PC-3 (cell line): Measurements from ENCODE around the gene DNM2. TPM values are rescaled to one million over a fixed set of nuclear protein-coding genes. Genes with fewer than 3 reads are reported as not detected.

ENCODE experiments used
- ATAC-seq: fragments of 200-7000 bp; cut with Tn5 transposase; 2 replicates; pipeline ENCODE4 v1.9.1; 2020; ENCODE audit warnings: mild to moderate bottlenecking, moderate library complexity
- BruUV-seq: library from RNA; stranded (reverse); fragments of 400-500 nt; replicated peaks from 2 replicates; lab custom pipeline; 2021; lab: Mats Ljungman, UMichigan
- CTCF ChIA-PET: fragments of 300-600 bp; sonication (Branson Sonifier 250); formaldehyde crosslinking; loops from one replicate; lab custom pipeline; 2022; ENCODE audit warnings: antibody characterized with exemption; lab: Charles Lee
- POLR2A ChIA-PET: fragments of 300-600 bp; sonication (Branson Sonifier 250); formaldehyde crosslinking; loops from one replicate; lab custom pipeline; 2022; ENCODE audit warnings: antibody characterized with exemption; ENCODE audit not compliant: unreplicated experiment; lab: Charles Lee
- DNase-seq: peaks from one replicate; pipeline ENCODE4 v3.0.0-alpha.2; 2015
- H2AFZ ChIP-seq: fragments of 300-600 bp; sonication (generic); 2 replicates; pipeline ENCODE4 v1.6.0; 2016; ENCODE audit warnings: antibody characterized with exemption, low read length
- H3F3A ChIP-seq: fragments of 300-600 bp; sonication (generic); one replicate; pipeline ENCODE4 v1.6.0; 2017; ENCODE audit warnings: antibody characterized with exemption, low read length, control low read depth, mild to moderate bottlenecking; ENCODE audit not compliant: unreplicated experiment
- H3K27ac ChIP-seq: fragments of 300-600 bp; sonication (generic); 2 replicates; pipeline ENCODE4 v1.5.1; 2016; ENCODE audit warnings: mild to moderate bottlenecking, low read length
- H3K27me3 ChIP-seq: fragments of 300-600 bp; sonication (generic); 2 replicates; pipeline ENCODE4 v1.6.1; 2016; ENCODE audit warnings: low read length, mixed read lengths
- H3K36me3 ChIP-seq: fragments of 300-600 bp; sonication (generic); 2 replicates; pipeline ENCODE4 v1.6.1; 2016; ENCODE audit warnings: low read depth, mixed run types, low read length, mixed read lengths
- H3K4me1 ChIP-seq: fragments of 300-600 bp; sonication (generic); 2 replicates; pipeline ENCODE4 v1.5.1; 2016; ENCODE audit warnings: low read length; ENCODE audit not compliant: insufficient read depth
- H3K4me2 ChIP-seq: fragments of 300-600 bp; sonication (generic); 2 replicates; pipeline ENCODE4 v1.6.0; 2016; ENCODE audit warnings: low read length
- H3K4me3 ChIP-seq: fragments of 300-600 bp; sonication (generic); 2 replicates; pipeline ENCODE4 v1.5.1; 2016; ENCODE audit warnings: mild to moderate bottlenecking, low read length, mixed read lengths
- H3K79me2 ChIP-seq: fragments of 300-600 bp; sonication (generic); 2 replicates; pipeline ENCODE4 v1.6.1; 2017; ENCODE audit warnings: low read length, mixed read lengths
- H3K9ac ChIP-seq: fragments of 300-600 bp; sonication (generic); 2 replicates; pipeline ENCODE4 v1.6.0; 2016; ENCODE audit warnings: mild to moderate bottlenecking, low read length
- H3K9me2 ChIP-seq: fragments of 300-600 bp; sonication (generic); replicated peaks from 2 replicates; pipeline ENCODE4 v1.6.1; 2016; ENCODE audit warnings: mixed run types, low read length, mixed read lengths
- H3K9me3 ChIP-seq: fragments of 300-600 bp; sonication (generic); 2 replicates; pipeline ENCODE4 v1.6.1; 2016; ENCODE audit warnings: low read length, mixed read lengths
- H4K20me1 ChIP-seq: fragments of 300-600 bp; sonication (generic); 2 replicates; pipeline ENCODE4 v1.6.1; 2016; ENCODE audit warnings: low read length, mixed read lengths
- CTCF ChIP-seq: fragments of 300-600 bp; sonication (generic); conservative IDR thresholded peaks from 2 replicates; pipeline ENCODE4 v1.5.1; 2017; ENCODE audit warnings: antibody characterized with exemption, low read depth, mild to moderate bottlenecking, low read length
- EZH2 ChIP-seq: fragments of 300-600 bp; sonication (generic); IDR thresholded peaks from one replicate; pipeline ENCODE4 v1.6.1; 2017; ENCODE audit warnings: antibody characterized with exemption, mild to moderate bottlenecking, low read length; ENCODE audit not compliant: unreplicated experiment
- EZH2phosphoT487 ChIP-seq: fragments of 300-600 bp; sonication (generic); IDR thresholded peaks from 2 replicates; pipeline ENCODE4 v1.6.1; 2018; ENCODE audit warnings: mild to moderate bottlenecking, antibody characterized with exemption, low read length, borderline replicate concordance
- intact Hi-C: fragments of 100-400 bp; cut with micrococcal nuclease; formaldehyde crosslinking; loops from 2 replicates; pipeline ENCODE4 v1.9.0; 2023
- total RNA-seq: library from RNA; depleted of rRNA; stranded (reverse); fragments of >200 nt; gene quantifications from 2 replicates; pipeline ENCODE4 v1.2.3, GENCODE V29; 2014

DNM2 gene
- total RNA-seq, 1 experiment from 2014 or later = 150 TPM

DNA sequence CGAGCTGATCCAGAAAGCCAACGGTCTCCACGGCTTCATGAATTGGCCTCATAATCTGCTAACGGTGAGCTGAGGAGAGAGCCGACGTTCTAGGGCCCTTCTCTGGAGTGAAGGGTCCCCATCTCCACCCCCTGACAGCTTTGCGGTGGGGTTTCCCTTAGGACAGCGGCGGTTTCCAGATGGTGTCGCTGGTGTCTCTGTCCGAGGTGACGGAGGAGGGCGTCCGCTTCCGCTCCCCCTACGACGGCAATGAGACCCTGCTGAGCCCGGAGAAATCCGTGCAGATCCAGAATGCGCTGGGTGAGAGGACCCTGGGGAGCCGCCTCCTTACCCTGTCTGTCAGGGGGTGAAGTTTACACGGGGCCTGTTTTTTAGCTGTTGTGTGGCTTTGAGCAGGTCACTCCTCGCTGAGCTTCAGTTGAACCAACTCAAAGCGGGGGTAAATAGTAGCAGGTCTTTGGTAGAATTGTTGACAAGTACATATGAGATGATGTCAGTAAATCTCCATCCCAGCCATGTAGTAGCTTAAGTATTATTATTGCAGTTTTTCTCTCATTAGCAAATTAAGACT is 15.8 kb upstream of the DNM2 start:
- Histone ChIP-seq H3K4me2 (peak overlapping the region; percentile 91), H3K27ac (no peak overlapping the region; the same call in 1 of the 2 replicates), H3K36me3 (no peaks in the 10 kb centered on the region), H3K9me2 (no peaks in the 10 kb centered on the region), H3K27me3 (no peaks in the 10 kb centered on the region), H3K4me1 (peaks cover 4% of the 10 kb centered on the region; the same call in 1 of the 2 replicates), H3K79me2 (peaks cover 11% of the 10 kb centered on the region; the same call in 1 of the 2 replicates), H3K9ac (peak overlapping the region; percentile 93), H3K4me3 (peak overlapping the region; percentile 84), H2AFZ (peak overlapping the region; percentile 88), H4K20me1 (no peaks in the 10 kb centered on the region), H3K9me3 (no peaks in the 10 kb centered on the region), H3F3A (no peaks in the 10 kb centered on the region)
- BruUV-seq = no TSS peak
- TF ChIP-seq CTCF (peak; percentile 8; the same call in 1 of the 2 replicates), EZH2phosphoT487 (no peak)
- ATAC-seq (peak; percentile 18), DNase-seq (peak; percentile 32)
- POLR2A ChIA-PET = interaction anchor here (0.5 to 0.8 kb wide), 2 partner anchors 39 to 72 kb away, joined by 3 read pairs; no protein-coding TSS in a partner anchor
- CTCF ChIA-PET = interaction anchor here (0.5 to 1.6 kb wide), 4 partner anchors 15 to 703 kb away, joined by 3 to 6 read pairs (median 4); partner anchors contain the start of gene DNM2
- intact Hi-C loops = loop anchor here (2.0 kb wide), 1 partner anchor 47 kb away; the partner anchor contains the start of gene ILF3

DNA sequence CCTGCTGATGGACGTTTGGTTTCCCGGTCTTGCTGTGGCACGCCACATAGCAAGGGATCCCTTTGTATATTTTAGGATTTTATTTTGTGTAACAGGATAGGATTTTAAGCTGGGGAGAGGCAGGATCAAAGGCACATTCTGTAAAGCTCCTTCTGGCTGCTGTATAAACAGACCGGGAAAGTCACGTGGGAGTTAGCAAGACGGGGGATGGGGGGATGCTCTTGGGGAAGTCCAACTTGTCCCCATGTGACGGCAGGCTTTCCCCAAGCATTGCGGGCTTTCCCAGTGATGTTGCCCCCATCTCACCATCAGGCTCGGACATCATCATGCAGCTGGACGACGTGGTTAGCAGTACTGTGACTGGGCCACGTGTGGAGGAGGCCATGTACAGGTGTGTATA is 10.9 kb upstream of the DNM2 start:
- DNase-seq (no peak), ATAC-seq (no peak)
- Histone ChIP-seq H3F3A (no peaks in the 10 kb centered on the region), H3K4me2 (no peak overlapping the region), H3K9me3 (no peaks in the 10 kb centered on the region), H3K36me3 (no peaks in the 10 kb centered on the region; the same call in 1 of the 2 replicates), H3K9ac (no peak overlapping the region), H2AFZ (no peak overlapping the region), H3K27ac (no peak overlapping the region), H3K9me2 (no peaks in the 10 kb centered on the region), H3K4me1 (no peaks in the 10 kb centered on the region; the same call in 1 of the 2 replicates), H3K79me2 (peaks cover 5% of the 10 kb centered on the region; the same call in 1 of the 2 replicates), H4K20me1 (no peaks in the 10 kb centered on the region), H3K27me3 (no peaks in the 10 kb centered on the region), H3K4me3 (no peak overlapping the region)
- POLR2A ChIA-PET = no interaction called here
- TF ChIP-seq CTCF (no peak), EZH2 (no peak), EZH2phosphoT487 (no peak)
- no TSS peak for BruUV-seq
- CTCF ChIA-PET = no interaction called here
- intact Hi-C loops = no loop called here

GRCh38 chr19:10707440-10707839 is 10.4 kb upstream of the DNM2 start:
- no peaks in the 10 kb centered on the region for H3K4me1 ChIP-seq
- H4K20me1 ChIP-seq = no peaks in the 10 kb centered on the region
- no TSS peak for BruUV-seq
- H2AFZ ChIP-seq = no peak overlapping the region
- no peaks in the 10 kb centered on the region for H3K9me2 ChIP-seq
- H3K27me3 ChIP-seq = no peaks in the 10 kb centered on the region
- peaks cover under 1% of the 10 kb centered on the region; the same call in 1 of the 2 replicates for H3K79me2 ChIP-seq
- TF ChIP-seq CTCF (no peak), EZH2 (no peak), EZH2phosphoT487 (no peak)
- H3K27ac ChIP-seq = no peak overlapping the region
- ATAC-seq (no peak), DNase-seq (no peak)
- no peaks in the 10 kb centered on the region for H3F3A ChIP-seq
- H3K4me3 ChIP-seq = no peak overlapping the region
- H3K36me3 ChIP-seq = no peaks in the 10 kb centered on the region; the same call in 1 of the 2 replicates
- H3K9ac ChIP-seq = no peak overlapping the region
- no peak overlapping the region for H3K4me2 ChIP-seq
- no peaks in the 10 kb centered on the region for H3K9me3 ChIP-seq
- CTCF ChIA-PET = no interaction called here
- POLR2A ChIA-PET = no interaction called here
- intact Hi-C loops = no loop called here
